COR-L47 (cell line): ENCODE data around the gene INPP4B.
"Not testable (repeated sequence)": the region's sequence is repeated elsewhere in the genome, so short reads cannot be mapped to it uniquely, and the experiment has no call there.

Experiments
- DNase-seq: peaks from one replicate; lab custom pipeline; 2025; lab: John Stamatoyannopoulos, UW

The INPP4B gene

GRCh38 chr4:142081025-142081424 is 765.1 kb downstream of the INPP4B start:
- DNase-seq, result no peak

DNA sequence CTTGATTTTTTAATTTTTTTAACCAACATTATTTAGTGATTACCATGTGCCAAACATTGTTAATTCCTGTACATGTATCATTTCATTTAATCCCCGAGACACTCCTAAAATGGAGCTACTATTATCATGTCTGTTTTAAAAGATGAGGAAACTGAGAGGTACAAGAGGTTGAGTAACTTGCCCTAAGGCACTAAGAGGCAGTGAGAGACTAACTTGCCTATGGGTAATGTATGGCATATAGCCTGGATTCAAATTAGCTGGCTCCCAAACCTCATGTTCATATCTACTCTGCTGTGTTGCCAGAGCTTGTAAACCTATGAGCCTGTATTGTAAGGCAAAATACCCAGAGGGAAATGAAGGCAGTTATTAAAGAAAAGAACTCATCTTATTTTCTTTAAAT is 766.1 kb downstream of the INPP4B start:
- DNase-seq, result no peak

GRCh38 chr4:142077048-142077447 is 769.1 kb downstream of the INPP4B start:
- no peak for DNase-seq

- not testable (repeated sequence) for DNase-seq
Observed at GRCh38 chr4:142068304-142068703, 777.8 kb downstream of the INPP4B start.

- DNase-seq, result not testable (repeated sequence)
Observed at GRCh38 chr4:142066562-142066961, 779.5 kb downstream of the INPP4B start.

DNA sequence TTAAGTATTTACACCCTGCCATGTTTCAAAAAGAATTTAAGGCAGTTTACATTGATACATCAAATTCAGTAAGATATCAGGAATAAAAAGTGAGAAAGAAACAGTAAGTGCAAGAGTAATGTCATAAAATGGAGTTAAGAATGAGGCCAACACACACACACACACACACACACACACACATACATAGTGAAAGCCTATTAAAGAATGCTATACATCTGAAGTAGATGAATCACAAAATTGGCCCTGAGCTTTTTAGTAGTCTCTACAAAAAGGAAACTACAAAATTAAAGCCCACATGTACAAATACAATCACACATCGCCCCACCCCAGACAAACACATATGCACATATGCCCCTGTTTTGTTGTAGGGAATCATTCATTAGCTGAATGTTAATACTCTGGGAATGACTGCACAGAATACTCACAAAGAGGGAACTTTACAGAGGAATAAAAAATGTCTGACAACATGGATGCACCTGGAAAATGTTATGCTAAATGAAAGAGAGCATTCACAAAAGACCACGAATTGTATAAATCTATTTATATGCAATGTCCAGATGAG is 780.9 kb downstream of the INPP4B start:
- DNase-seq, result no peak

DNA sequence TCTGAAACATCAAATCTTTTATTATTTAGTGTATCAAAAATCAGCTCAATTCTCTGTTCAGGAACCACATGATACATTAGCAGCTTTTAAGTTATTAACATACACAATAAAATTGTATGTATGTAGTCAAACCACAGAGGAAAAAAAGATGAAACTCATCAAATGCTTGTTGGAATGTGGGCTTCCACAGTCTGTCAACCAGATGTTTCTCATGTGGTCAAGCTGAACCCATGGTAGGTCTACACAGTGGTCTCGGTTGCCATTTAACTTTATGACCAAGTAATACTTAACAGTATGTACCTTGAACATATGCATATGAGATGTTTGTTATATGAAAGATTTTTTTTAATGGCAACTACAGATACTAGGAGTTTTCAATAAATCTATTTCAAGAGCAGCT is 781.9 kb downstream of the INPP4B start:
- DNase-seq, result no peak

GRCh38 chr4:142045996-142046395 is 800.1 kb downstream of the INPP4B start:
- DNase-seq, result no peak

GRCh38 chr4:142044271-142044670 is 801.8 kb downstream of the INPP4B start:
- DNase-seq, result no peak

- no peak for DNase-seq
Observed at GRCh38 chr4:142043509-142043908, 802.6 kb downstream of the INPP4B start.

DNA sequence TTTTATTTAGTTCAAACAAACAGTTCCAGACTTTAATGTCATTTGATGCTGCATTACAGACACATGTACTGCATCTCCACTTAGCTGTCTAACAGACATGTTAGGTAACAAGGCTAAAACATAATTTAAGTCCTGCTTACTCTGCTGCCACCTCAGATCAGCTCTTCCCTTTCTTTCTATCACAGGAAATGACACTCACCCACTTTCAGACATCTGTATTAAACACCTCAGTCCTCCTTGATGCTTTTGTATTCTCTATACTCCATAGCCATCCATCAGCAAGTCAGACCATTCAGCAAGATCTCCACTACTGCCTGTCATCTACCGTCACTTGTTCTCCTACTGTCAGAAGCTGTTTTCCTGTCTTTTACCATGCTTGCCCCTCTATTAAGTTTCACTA is 804.3 kb downstream of the INPP4B start:
- DNase-seq, result no peak

DNA sequence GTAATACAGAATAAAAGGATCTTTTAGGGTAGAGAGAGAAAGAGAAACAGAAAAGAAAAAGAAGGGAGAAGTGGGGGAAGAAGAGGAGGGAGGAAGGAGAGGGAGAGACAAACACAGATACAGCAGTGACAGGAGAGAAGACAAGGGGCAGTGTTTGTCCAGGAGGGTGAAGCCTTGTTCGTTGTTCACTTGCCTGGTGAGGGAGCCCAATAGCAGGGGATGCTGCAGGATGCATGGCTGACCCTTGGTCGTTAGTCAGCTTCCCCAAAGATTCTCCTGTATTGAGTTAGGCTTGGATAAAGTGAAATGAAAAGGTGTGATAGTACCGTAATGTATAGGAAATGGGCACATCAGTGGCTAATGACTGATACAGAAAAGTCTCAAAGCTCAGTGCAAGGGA is 806.1 kb downstream of the INPP4B start:
- no peak for DNase-seq

- no peak for DNase-seq
Observed at GRCh38 chr4:142036795-142037583, 809.1 kb downstream of the INPP4B start.

- no peak for DNase-seq
Observed at GRCh38 chr4:142035566-142035965, 810.5 kb downstream of the INPP4B start.

DNA sequence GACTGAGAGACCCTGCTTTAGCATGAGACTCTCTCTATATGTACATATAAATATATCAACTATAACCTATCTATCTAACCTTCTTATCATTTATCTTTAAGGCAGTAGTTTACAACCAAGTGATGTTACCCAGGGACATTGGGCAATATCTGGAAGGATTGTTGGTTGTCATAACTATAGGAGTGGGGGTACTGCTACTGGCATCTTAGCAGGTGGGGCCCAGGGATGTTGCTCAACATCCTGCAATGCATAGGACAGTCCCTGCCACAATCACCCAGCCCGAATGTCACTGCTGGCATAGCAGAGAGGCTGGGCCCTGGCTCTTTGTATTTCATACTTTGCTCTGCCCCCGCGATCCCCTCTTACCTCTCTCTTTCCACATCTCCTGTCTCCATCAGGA is 812.0 kb downstream of the INPP4B start:
- DNase-seq, result no peak

DNA sequence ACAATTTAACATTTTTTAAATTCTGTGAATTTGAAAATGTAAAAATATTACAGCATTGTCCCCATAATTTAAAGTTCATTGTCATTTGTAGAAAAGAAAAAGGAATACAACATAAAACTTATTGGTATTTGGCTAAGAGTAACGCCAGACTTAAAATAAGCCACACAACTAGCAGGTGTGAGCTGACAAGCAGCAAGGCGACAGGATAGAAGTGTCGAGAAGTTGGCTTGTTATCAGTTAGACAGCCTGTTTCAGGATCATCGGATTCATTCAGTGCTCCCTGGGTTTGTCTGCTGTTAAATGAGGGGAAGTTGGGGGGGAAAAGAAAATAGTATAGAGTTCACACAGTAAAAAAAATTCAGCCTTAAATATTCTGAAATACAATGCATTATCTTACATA is 816.1 kb downstream of the INPP4B start:
- DNase-seq, result no peak

GRCh38 chr4:142021761-142022160 is 824.3 kb downstream of the INPP4B start:
- DNase-seq, result no peak

- no peak for DNase-seq
Observed at GRCh38 chr4:142021181-142021580, 824.9 kb downstream of the INPP4B start.

GRCh38 chr4:142016031-142016430 is 830.1 kb downstream of the INPP4B start:
- no peak for DNase-seq

DNA sequence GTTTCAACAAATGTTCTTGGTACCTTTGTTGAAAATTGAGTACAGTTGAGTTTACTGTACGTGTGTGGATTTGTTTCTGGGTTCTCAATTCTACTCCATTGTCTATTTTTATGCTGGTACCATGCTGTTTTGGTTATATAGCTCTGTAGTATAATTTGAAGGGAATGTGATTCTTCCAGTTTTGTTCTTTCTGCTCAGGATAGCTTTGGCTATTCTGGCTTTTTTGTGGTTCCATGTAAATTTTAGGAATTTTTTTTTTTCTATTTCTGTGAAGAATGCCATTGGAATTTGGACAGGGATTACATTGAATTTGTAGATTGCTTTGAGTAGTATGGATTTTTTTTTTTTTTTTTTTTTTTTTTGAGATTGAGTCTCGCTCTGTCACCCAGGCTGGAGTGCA is 836.4 kb downstream of the INPP4B start:
- no peak for DNase-seq

DNA sequence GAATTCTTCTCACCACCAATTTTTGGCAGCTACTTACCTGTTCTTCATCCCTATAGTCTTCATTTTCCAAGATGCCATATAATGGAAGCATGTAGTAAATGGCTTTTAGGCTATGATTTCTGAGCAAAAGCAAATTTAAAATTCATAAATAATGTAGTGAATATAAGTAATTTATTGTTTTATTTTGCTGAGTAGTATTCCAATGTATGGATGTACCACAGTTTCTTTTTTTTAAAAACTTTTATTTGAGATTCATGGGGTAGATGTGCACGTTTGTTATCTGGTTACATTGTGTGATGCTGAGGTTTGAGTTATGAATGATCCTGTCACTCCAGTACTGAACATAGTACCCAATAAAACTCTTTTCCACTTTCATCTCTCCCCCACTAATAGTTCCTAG is 840.6 kb downstream of the INPP4B start:
- DNase-seq, result no peak

DNA sequence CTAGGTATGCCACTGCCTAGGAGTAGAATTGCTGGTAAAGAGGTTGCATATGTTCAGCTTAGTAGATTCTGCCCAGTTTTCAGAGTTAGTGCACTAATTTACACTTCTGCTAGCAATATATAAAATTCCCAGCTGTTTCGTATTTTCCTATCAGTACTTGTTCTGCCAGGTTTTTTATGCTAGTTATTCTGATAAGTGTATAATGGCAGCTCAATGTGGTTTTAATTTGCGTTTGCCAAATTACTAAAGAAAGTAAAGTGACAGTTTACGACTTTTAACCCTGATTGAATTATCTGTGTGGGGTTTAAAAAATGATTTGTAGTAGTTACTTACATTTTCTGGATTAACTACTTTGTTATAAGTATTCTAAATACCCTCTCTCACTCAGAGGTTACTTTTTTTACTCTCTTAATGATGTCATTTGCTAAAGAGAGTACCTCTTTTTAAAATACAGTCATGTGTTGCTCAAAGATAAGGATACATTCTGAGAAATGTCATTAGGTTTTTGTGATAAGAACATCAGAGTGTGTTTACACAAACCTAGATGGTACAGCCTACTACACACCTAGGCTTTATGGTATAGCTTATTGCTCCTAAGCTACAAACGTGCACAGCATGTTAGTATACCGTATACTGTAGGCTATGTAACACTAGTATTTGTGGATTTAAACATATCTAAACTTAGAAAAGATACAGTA is 846.5 kb downstream of the INPP4B start:
- DNase-seq, result no peak

DNA sequence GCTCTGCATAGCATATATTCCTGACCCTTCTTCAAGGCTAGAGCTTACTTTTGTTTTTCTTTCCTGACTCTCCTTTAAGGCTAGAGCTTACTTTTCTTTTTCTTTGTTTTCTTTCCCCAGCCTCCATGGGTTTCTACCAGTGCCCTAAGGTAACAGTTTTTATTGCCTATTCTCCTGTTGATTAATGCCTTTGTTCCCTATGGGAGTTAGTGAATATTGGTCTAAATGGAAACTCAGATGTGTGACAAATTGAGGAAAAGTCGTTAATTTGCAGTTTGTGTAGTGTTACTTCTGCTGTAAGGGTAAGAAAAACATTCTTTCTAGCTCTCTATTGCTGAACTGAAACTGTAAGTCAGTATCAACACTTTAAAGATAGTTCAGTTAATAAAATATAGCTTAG is 851.0 kb downstream of the INPP4B start:
- DNase-seq, result no peak
